NCI-H2196 treated with DMSO at 0.1 percent for 48 hours (cell line): ENCODE data around the gene NUP50.
"Not testable (repeated sequence)": the region's sequence is repeated elsewhere in the genome, so short reads cannot be mapped to it uniquely, and the experiment has no call there.

Experiments used
- DNase-seq: peaks from one replicate; lab custom pipeline; 2025; ENCODE audit not compliant: unreplicated experiment; lab: John Stamatoyannopoulos, UW

Gene NUP50

DNA sequence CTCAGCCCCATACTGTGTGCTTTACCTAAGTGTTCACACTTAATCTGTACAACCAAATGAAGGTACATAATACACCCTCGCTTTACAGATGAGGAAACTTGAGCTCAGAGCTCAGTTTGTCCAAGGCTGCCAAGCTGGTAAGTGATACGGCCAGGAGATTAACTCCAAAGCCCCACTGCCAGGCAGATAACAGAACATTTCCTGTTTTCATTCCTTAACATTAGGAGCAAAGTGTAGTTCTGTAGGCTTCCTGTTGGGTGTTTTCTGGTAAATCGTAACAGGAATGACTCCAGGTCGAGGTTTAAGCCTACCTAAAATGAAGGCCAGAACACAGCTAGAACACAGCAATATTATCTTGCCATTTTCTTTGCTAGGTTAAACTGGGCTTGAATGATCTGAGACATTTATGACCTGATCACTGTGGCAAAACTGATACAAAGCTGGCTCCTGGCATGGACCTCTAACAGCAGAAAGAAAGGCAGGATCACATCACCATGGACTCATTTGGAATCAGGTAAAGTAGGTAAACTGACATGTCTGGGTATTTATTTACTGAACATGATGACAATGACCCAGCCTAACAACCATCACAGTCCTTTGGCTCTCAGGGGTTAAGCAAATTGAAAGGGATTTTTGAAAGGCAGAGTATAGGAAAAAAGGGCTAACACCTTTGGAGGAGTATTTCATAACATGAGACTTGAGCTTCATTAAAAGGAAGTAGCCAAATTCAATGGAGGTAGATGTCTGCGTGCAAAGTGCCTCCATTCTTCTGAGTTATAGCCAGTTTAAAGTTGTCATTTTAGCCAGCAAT is 3.9 kb upstream of the NUP50 start:
- DNase-seq, result no peak

DNA sequence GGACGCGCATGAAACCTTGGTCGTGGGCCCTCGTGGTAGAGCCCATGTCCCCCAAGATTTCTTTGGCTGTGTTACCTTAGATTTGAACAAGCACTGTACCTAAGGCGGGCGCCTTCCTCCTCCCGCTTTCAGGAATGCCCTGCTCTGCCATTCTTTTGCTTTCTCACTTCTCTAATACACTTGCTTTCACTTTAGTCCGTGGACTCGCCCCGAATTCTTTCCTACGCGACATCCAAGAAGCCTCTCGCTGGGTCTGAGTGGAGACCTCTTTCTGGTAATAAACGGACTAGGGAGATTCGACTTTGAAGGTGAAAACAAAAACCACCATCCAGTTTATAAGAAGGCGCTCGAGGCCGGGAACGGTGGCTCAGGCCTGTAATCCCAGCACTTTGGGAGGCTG is 1.2 kb upstream of the NUP50 start:
- no peak for DNase-seq

DNA sequence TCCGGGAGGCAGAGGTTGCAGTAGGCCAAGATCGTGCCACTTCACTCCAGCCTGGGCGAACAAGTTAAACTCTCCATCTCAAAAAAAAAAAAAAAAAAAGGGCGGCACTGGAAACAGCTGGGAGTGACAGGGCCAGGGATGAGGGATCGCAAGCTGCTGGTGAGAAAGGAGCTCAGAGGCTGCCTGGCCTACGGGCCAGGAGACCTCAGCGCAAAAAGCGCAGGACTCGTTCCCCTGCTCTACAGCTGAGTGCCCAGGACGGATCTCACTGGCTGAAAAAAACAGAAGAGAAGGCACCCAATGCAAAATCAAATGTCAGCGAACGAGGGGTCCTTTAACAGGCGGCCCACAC is 650 bp upstream of the NUP50 start:
- DNase-seq, result no peak

DNA sequence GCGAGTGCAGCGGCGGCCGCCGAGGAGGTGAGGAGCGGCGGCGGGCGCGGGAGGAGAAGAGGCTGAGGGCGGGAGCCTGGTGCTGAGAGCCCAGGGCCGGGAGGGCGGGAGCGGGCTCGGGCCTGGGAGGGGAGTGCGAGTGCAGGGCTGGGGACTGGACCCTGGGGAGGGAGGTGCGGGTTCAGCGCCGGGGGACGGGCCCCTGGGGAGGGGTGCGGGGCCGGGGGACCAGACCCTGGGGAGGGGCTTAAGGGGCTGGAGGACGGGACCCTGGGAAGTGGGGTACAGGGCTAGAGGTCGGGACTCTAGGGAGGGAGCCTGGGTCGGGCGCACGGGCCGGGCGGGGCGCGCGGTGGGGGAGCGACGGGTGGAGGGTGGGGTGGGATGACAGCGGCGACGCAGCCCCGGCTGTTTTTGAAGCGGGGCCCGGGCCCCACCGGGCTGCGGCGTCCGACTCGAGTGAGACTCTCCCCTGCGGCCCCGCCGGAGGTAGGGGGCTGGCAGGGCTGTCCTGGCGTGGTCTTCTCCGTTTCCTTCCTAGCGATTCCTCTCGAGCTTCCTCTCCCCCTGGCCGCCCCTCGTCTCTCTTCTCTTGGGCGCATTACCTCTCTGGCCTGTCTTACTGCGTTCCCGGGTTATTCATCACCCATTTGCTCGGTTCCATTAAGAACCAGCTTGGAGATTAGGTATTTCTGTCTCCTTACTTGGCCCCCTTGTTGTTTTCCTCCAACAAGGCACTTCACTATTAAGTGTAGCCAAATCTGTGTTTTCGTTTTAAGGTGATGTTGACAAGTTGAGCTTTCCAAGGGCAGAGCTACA is 754 bp downstream of the NUP50 start:
- no peak for DNase-seq

DNA sequence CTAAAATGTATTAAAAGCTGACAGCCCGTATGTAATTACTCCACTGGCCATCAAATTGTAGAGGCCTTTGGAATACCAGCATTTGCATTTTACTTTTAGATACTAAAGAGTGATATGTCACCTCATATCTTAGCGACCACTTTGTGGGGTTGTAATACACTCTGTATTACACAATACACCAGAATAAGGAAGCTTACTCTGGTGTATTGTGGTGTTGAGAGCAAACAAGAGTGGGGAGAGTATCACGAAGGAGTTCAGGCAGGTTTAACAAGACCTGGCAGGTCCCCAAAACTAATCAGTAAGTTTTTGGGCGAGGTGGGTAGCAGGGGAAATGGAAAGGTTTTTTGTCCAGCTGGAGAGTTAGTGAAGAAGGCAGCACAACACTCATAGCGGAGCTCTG is 3.2 kb downstream of the NUP50 start:
- DNase-seq, result no peak

DNA sequence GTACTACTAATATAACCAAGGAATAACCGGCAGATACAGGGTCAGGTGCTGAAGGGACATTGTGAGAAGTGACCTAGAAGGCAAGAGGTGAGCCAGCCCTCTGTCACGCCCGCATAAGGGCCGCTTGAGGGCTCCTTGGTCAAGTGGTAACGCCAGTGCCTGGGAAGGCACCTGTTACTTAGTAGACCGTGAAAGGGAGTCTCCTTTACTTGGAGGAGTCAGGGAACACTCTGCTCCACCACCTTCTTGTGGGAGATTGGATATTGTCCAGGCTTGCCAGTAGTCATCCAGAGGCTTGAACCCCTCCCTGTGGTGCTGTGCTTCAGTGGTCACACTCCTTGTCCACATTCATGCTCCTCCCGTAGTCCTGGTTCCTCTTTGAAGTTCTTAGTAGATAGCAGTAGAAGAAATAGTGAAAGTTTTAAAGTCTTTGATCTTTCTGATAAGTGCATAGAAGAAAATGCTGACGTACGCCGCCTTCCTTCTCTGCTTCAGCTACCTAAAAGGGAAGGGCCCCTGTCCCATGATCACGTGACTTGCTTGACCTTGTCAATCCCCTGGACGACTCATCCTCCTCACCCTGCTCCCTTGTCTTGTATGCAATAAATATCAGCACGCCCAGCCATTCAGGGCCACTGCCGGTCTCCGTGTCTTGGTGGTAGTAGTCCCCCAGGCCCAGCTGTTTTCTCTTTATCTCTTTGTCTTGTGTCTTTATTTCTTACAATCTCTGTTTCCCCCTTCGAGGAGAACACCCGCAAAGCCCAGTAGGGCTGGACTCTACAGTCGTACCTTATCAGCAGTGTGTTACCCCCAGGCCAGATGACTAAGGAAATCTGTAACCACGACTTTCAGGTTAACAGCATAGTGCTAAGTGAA is 6.1 kb downstream of the NUP50 start:
- DNase-seq, result no peak

DNA sequence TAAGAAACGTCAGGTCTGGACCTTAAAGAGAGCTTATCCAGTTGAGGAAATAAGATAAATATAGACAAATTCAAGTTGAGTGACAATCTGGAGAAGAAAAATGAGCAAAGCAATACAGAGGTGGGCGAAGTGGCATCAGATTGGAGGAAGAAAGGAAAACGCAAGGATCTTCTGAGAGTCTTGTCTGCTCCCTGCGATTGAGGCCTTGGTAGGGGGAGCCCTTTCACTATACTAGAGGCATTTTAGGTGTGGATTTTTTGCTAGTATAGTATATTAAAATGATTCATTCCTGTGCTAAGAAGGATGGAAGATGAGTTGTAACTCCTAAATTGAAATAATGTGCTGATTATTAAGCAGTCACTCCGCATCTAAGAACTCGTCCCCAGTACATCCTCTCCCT is 8.1 kb downstream of the NUP50 start:
- DNase-seq, result no peak

DNA sequence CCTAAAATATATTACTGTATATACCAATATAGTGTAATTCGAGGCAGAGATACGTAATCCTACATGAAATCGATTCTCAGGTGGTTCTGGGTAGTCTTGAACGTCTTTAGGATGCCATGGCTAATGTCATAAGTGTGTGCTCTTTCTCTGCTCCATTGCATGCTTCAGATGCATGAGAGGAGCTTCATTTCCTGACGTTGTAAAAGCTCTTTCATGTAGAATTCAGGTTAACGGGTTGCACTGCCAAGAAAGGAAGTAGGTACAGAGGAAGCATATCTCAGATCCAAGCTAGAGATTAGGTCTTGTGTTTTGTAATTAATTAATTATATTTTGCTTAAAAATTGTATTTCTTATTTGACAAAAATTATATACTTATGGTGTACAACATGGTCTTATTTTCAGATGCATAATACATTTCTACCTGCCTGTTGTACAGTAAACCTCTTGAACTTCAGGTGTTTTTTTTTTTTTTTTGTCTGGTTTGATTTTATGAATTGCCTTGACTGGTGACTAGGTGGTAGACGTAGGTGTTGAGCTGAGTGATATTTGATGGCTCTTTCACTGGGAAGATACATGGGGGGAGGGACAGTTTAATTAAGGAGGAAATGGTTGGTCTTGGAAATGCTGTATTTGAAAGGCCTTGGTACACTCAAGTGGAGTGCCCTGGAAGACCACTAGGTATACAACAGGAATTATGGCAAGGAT is 9.3 kb downstream of the NUP50 start:
- DNase-seq, result no peak

DNA sequence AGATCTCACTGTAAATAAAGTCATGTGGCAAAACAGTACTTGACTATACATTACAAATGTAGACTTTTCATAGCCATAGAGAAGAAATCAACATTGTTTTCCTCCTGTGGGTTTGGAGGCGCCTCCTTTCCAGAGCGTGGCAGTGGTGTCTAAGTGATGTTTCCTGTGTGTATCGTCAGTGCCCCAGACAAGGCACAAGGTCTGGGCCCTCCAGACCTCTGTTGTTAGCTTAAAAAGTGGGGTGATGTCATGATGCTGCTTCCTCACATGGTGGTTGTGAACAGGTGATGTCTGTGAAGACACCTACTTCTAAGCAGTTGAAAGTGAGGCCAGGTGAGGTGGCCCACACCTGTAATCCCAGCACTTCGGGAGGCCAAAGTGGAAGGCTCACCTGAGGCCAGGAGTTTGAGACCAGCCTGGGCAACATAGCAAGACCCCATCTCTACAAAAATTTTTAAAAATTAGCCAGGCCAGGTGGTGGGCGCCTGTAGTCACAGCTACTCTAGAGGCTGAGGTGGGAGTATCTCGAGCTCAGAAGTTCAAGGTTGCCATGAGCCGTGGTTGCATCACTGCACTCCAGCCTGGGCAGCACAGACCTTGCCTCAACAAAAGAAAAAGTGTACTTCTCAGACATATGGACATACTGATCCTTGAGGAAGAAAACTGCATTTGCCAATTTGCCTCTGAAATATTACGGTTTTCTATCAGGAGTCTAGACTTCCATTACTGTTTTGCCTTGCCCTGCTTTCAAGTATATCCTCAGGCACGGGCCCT is 15.7 kb downstream of the NUP50 start:
- no peak for DNase-seq

DNA sequence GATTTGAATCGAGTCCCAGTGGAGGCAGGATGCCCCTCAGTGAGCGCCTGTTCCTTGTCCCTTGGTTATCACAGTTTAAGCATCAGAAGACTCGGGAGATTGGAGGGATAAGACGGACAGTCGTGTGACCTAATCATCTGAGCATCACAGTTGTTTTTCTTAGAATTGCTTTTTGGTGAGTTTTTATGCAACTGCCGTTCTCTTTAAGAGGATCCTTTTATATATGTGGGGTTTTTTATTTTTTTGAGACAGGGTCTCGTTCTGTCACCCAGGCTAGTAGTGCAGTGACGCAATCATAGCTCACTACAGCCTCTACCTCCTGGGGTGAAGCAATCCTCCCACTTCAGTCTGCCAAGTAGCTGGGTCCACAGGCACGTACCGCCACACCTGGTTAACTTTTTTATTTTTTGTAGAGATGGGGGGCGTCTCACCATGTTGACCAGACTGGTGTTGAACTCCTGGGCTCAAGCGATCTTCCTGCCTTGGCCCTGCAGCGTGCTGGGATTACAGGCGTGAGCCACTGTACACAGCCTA is 16.5 kb downstream of the NUP50 start:
- DNase-seq, result no peak

DNA sequence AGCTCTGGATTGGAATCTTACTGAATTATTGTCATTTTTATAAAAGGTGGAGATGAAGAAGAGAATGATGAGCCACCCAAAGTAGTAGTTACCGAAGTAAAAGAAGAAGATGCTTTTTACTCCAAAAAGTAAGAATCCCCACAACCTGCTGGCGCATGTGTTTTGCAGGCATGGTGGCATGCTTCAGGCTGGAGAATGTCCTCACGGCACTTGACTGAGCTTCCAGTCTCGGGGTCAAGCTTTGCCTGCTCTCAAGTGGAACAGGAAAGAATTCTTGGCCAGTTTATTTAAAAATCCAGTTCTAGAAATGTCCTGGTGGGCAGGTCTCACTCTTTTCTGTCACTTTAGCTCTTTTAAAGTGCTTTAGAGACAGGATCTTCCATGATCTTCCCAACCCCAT is 17.5 kb downstream of the NUP50 start:
- DNase-seq, result no peak

DNA sequence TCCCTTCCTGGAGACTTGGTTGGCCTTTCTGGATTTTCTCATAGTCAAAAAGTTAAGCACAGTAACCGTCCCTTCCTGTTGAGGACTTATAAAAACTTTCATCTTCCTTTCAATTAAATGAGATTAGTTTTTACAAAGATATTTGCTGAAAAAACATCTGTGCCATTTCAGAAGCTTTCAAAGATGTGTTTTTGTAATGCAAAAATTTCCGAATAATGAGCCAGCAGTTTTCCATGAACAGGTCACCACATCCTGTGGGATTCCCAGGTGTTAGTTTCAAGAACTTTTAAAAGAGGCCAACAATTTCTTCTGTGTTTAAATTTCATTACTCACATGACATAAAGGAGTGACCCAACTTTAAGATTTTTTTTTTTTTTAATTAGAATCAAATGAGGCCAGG is 18.0 kb downstream of the NUP50 start:
- no peak for DNase-seq

DNA sequence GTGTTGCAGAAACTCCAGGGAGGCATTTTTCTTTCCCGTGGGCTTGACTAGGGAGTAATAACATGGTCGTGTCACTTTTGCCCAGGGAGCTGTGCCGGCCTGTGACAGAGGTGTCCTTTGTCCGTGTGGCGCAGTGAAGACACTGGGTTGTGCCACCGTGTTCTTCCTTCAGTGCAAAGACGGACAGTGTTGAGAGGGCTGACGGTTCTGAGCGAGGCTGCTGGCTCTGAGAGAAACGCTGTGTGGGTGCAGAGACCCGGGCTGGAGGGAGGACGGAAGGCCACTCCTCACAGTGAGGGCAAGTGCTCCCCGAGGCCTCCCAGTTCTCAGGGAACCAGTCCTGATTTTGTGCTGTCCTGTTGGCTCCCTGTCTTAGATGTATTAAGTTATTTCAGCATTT is 20.2 kb downstream of the NUP50 start:
- no peak for DNase-seq

DNA sequence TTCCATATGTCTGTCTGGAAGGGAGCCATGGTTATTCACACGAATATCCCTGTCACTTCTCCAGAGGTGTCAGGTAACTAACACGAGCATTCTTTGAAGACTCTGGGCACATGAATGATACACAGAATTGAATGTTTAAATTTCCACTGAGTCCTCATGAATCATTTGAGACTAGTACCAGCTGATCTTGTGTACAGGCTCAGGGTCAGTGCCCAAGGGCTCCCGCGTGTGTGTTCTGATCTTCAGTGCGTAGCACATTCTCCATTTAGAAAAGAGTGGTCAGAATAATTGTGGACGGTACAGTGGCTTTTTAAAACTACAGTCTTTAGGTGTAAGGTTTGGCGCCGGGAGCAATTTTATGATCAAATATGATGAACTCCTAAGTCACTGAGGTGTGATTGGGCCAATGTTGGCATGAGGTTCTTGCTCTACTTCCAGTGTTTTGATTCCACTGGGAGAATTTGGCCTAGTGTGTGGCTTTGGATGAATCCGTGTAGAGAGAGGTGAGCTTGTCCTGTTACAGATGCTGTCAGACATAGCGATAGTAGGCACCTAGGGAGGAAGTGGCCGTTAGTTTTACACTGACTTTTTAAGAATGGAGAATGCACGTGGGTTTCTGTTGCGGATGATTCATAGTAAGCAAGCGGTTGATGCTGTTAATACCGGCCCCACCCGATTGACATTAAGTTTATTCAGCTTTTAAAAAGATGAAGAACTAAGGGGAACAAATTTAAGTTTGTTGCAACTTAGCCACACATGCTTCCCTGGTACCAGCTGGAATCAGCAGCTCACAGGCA is 22.2 kb downstream of the NUP50 start:
- DNase-seq, result no peak

DNA sequence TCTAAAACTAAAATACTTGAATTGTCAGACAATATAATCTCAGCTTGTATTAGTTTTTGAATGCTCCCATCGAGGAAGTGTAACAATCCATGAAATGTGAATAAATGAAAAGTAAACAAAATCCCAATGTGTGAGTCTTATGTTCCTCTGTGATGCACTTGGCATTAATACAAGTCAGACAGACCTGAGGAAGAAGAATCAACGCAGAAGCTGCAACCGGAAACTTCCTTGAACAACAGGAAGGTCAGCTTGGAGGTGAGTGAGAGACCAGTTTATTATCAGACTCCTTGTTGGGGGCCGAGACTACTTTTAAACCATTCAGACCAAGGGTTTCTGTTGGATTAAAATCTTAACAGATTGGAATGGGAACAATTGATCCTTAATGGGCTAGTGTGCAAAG is 24.2 kb downstream of the NUP50 start:
- DNase-seq, result no peak

DNA sequence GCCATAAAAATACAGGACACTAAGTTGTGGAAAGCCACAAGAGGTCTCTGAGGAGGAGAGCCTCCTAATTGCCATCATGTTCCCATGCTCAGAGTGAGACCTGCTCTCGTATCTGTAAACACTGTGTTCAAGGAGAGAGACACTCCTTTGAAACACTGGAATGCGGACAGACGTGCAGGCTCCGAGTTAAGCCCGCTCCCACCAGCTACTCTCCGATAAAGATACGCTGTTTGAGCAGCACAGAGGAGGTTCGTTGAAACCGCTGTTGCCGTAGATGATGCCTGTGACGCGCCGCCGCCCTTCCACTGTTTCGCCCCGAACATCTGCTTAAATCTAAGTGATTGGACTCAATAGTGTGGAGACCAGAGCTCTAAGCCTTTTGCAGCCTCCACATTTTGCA is 25.1 kb downstream of the NUP50 start:
- no peak for DNase-seq

DNA sequence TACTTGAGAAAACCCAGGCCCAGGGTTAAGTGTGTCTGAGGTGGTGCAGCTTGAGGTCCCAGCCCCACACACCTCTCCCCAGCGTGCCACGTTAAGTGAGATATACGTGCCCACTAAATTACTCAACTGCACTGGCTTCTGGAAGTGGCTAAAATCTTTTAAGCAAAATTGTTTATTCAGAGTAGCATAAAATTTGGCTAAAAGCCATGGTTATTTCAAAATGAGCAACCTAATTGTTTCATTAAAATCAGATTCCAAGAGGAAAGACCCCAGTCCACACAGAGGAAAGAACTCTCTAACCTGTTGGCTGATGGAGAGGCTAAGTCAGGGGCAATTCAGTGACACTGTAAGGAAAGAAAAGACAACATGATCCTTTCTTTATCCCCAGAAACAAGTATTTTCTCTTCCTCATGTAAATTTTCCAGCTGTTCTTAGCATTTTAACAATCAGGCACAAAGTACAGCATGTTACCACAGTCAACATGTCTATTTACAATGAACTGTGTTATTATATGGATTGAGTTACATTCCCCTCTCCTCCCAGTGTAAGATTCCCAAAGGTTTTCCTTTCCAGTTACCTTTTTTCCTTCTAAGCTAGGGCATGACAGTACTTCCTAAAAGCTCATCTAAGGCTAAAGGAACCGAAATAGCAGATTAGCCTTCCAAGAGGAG is 26.6 kb downstream of the NUP50 start:
- DNase-seq, result no peak

DNA sequence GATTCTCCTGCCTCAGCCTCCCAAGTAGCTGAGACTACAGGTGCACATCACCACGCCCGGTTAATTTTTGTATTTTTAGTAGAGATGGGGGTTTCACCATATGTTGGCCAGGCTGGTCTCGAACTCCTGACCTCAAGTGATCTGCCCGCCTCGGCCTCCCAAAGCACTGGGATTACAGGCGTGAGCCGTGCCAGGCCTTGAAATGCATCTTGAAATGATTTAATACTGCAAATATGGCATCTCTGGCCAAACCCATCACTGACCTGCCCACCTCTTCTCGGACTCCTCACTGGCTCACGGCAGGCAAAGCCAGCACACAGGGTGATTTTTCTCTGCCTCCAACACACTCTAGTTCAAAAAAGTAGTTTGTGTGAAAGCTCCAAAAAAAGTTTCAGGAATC is 28.0 kb downstream of the NUP50 start:
- not testable (repeated sequence) for DNase-seq
